Activated CD8-positive, alpha-beta T cell treated with anti-CD3 and anti-CD28 coated beads for 36 hours (primary cell): ENCODE data around the gene ZNF600. TPM values are rescaled to one million over a fixed set of nuclear protein-coding genes. Genes with fewer than 3 reads are reported as not detected.
A peak's percentile ranks its signal among the peaks of the same experiment; 100 is the strongest.
"Not testable (repeated sequence)": the region's sequence is repeated elsewhere in the genome, so short reads cannot be mapped to it uniquely, and the experiment has no call there.

Source experiments
- ATAC-seq: fragments of 200-7000 bp; cut with Tn5 transposase; one replicate; pipeline ENCODE4 v1.10.0; 2021; ENCODE audit warnings: mild to moderate bottlenecking, moderate library complexity
- CTCF ChIA-PET: fragments of 350-600 bp; sonication (Branson Sonifier 250); formaldehyde crosslinking; loops from one replicate; lab custom pipeline; 2021; ENCODE audit warnings: antibody characterized with exemption; lab: Charles Lee
- POLR2A ChIA-PET: fragments of 350-600 bp; sonication (Branson Sonifier 250); formaldehyde crosslinking; loops from one replicate; lab custom pipeline; 2021; ENCODE audit warnings: antibody characterized with exemption; lab: Charles Lee
- DNase-seq: peaks from one replicate; pipeline ENCODE4 v3.0.0-alpha.2; 2020
- H3K27ac Mint-ChIP-seq: one replicate; pipeline ENCODE4 v1.8.0; 2021; ENCODE audit warnings: mild to moderate bottlenecking, mixed read lengths
- H3K27me3 Mint-ChIP-seq: one replicate; pipeline ENCODE4 v1.8.0; 2021; ENCODE audit warnings: mixed read lengths
- H3K36me3 Mint-ChIP-seq: one replicate; pipeline ENCODE4 v1.8.0; 2021; ENCODE audit warnings: low read depth, mixed read lengths
- H3K4me1 Mint-ChIP-seq: one replicate; pipeline ENCODE4 v1.8.0; 2021; ENCODE audit warnings: low read depth, mixed read lengths
- H3K4me3 Mint-ChIP-seq: one replicate; pipeline ENCODE4 v1.8.0; 2021; ENCODE audit warnings: mild to moderate bottlenecking, moderate library complexity, mixed read lengths
- H3K9me3 Mint-ChIP-seq: one replicate; pipeline ENCODE4 v1.8.0; 2021; ENCODE audit warnings: mixed read lengths
- intact Hi-C: fragments of 100-400 bp; cut with micrococcal nuclease; formaldehyde crosslinking; loops from one replicate; pipeline ENCODE4 v1.10.0; 2022
- total RNA-seq, 2 experiments: library from RNA; stranded (reverse); gene quantifications; one replicate each; pipeline ENCODE4 v1.2.3, GENCODE V29; 2021
- TF ChIP-seq, protein P1 (sequence below): fragments of 200-600 bp; IDR thresholded peaks from one replicate; pipeline ENCODE4 v1.8.0; 2022; ENCODE audit warnings: antibody characterized with exemption, mild to moderate bottlenecking

ZNF600 gene
- total RNA-seq, 2 experiments from 2014 or later: 11.2 to 11.7 TPM

DNA sequence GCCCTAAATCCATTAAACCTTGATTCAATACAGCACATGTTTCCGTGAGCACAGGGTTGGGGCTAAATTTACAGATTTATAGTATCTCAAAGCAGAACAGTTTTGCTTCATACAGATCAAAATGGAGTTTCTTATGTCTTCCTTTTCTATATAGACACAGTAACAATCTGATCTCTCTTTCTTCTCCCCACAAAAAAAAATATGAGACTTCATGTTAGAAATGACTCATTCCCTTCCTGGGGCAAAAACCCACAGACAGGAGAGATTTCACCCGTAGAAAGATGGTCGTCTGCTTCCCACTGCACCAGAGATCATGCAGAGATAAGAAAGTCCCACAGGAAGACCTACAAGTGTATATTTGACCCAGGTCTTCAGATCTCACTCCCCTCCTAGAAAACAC lies 44.1 kb downstream of the ZNF600 start:
- POLR2A ChIA-PET: no interaction called here
- H3K27ac Mint-ChIP-seq: no peak overlapping the region

DNA sequence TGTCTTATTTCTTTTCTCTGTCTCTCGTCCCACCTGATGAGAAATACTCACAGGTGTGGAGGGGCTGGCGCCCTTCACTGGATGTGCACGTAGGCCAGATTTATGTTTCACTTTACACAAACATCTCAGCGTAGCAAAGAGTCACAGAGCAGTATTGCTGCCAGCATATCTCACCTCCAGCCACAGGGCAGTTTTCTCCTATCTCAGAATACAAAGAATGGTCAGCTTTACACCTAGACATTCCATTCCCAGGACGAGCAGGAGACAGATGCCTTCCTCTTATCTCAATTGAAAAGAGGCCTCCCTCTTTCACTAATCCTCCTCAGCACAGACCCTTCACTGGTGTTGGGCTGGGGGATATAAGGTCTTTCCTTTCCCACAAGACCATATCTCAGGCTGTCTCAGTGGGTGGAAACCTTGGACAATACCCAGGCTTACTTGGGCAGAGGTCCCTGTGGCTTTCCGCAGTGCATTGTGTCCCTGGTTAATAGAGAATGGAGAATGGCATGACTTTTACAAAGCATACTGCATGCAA lies 44.6 kb downstream of the ZNF600 start:
- ChIA-PET CTCF (no interaction called here), POLR2A (no interaction called here)
- Mint-ChIP-seq H3K4me3 (no peak overlapping the region), H3K27me3 (no peaks in the 10 kb centered on the region), H3K27ac (peak overlapping the region; percentile 53), H3K4me1 (peaks cover 23% of the 10 kb centered on the region), H3K36me3 (no peaks in the 10 kb centered on the region), H3K9me3 (no peaks in the 10 kb centered on the region)
- TF ChIP-seq, protein P1, sequence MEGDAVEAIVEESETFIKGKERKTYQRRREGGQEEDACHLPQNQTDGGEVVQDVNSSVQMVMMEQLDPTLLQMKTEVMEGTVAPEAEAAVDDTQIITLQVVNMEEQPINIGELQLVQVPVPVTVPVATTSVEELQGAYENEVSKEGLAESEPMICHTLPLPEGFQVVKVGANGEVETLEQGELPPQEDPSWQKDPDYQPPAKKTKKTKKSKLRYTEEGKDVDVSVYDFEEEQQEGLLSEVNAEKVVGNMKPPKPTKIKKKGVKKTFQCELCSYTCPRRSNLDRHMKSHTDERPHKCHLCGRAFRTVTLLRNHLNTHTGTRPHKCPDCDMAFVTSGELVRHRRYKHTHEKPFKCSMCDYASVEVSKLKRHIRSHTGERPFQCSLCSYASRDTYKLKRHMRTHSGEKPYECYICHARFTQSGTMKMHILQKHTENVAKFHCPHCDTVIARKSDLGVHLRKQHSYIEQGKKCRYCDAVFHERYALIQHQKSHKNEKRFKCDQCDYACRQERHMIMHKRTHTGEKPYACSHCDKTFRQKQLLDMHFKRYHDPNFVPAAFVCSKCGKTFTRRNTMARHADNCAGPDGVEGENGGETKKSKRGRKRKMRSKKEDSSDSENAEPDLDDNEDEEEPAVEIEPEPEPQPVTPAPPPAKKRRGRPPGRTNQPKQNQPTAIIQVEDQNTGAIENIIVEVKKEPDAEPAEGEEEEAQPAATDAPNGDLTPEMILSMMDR: no peak
- DNase-seq: no peak
- intact Hi-C loops: loop anchor here (10.0 kb wide), 1 partner anchor 497 kb away; no protein-coding TSS in a partner anchor
- ATAC-seq: no peak

More for the DNA sequence above, 44.1 kb downstream of the ZNF600 start:
- Mint-ChIP-seq H3K4me3 (no peak overlapping the region), H3K36me3 (no peaks in the 10 kb centered on the region), H3K27me3 (no peaks in the 10 kb centered on the region), H3K4me1 (peaks cover 23% of the 10 kb centered on the region), H3K9me3 (no peaks in the 10 kb centered on the region)
- TF ChIP-seq, protein P1: no peak
- intact Hi-C loops: loop anchor here (10.0 kb wide), 1 partner anchor 498 kb away; no protein-coding TSS in a partner anchor
- DNase-seq (no peak), ATAC-seq (peak; percentile 53)
- CTCF ChIA-PET: no interaction called here

DNA sequence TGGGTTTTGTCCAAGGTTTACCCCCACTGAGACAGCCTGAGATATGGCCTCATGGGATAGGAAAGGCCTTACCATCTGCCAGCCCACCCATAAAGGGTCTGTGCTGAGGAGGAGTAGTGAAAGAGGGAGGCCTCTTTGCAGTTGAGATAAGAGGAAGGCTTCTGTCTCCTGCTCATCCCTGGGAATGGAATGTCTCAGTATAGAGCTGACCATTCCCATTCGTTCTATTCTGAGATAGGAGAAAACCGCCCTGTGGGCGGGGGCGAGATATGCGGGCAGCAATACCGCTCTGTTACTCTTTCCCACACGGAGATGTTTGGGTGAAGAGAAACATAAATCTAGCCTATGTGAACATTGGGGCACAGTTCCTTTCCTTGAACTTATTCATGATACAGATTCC lies 45.2 kb downstream of the ZNF600 start:
- CTCF ChIA-PET, H3K9me3 Mint-ChIP-seq, H3K36me3 Mint-ChIP-seq, H3K27me3 Mint-ChIP-seq, POLR2A ChIA-PET, ATAC-seq, H3K4me3 Mint-ChIP-seq, DNase-seq: not testable (repeated sequence)
- intact Hi-C loops: loop anchor here (10.0 kb wide), 1 partner anchor 497 kb away; no protein-coding TSS in a partner anchor
- Mint-ChIP-seq H3K27ac (peak overlapping the region; percentile 53), H3K4me1 (peaks cover 23% of the 10 kb centered on the region)

DNA sequence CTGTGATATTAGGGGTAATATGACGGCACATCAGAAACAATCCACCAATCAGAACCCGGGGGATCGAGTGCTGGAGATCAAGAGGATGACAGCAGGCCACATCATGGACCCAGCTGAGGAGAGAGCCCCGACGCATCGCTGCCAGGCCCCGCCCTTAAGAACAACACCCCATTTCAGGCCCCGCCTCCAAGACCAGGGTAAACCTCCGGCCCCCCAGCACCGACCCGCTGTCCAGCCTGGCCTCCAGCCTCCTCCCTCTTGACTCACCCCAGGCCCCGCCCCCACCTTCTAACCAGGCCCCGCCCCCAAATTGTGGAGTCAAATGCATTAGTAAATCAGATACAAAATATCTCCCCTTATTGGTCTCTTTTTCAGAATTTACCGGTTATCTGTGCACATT lies 47.0 kb downstream of the ZNF600 start:
- CTCF ChIA-PET: no interaction called here
- no peak for DNase-seq
- H3K4me3 Mint-ChIP-seq: no peak overlapping the region
- intact Hi-C loops: no loop called here
- POLR2A ChIA-PET: no interaction called here
- peaks cover 27% of the 10 kb centered on the region for H3K4me1 Mint-ChIP-seq
- ATAC-seq: no peak
- no peaks in the 10 kb centered on the region for H3K27me3 Mint-ChIP-seq
- no peaks in the 10 kb centered on the region for H3K9me3 Mint-ChIP-seq
- TF ChIP-seq, protein P1: no peak
- no peak overlapping the region for H3K27ac Mint-ChIP-seq
- no peaks in the 10 kb centered on the region for H3K36me3 Mint-ChIP-seq

DNA sequence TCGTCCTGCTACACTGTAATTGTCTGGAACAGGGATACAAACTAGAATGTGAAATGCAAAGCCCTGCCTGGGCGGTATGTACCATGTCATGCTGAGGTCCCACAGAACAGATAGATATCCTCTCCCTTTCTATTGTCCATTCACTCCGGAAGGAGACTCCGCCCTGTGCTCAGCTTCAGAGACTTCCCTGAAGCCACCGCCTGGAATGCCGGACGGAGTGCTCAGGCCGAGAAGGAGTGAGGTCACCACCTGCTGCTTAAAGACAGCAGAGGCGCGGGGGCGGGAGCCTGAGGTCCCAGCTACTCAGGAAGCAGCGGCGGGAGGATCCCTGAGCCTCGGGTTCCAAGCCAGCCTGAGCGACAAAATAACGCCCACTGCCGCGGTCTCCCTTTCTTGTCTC lies 50.9 kb downstream of the ZNF600 start:
- peak overlapping the region; percentile 90 for H3K27ac Mint-ChIP-seq
- H3K4me3 Mint-ChIP-seq: no peak overlapping the region
- POLR2A ChIA-PET: interaction anchor here (1.2 kb wide), 1 partner anchor 39 kb away, joined by 3 read pairs; no protein-coding TSS in a partner anchor
- peak; percentile 17 for DNase-seq
- CTCF ChIA-PET: no interaction called here
- no peak for ATAC-seq
- peaks cover 24% of the 10 kb centered on the region for H3K4me1 Mint-ChIP-seq
- peaks cover 13% of the 10 kb centered on the region for H3K36me3 Mint-ChIP-seq
- TF ChIP-seq, protein P1: no peak
- no peaks in the 10 kb centered on the region for H3K9me3 Mint-ChIP-seq
- H3K27me3 Mint-ChIP-seq: no peaks in the 10 kb centered on the region
- intact Hi-C loops: no loop called here
